T-helper 17 cell (primary cell): ENCODE measurements around the gene ACOXL. TPM values are rescaled to one million over a fixed set of nuclear protein-coding genes. Genes with fewer than 3 reads are reported as not detected.

Experiments used
- ATAC-seq: fragments of 150-1000 bp; cut with Tn5 transposase; 2 replicates; pipeline ENCODE4 v1.10.0; 2021; ENCODE audit warnings: mild to moderate bottlenecking, moderate library complexity
- DNase-seq, 3 donors: peaks; one replicate each; pipeline versions ENCODE4 v3.0.0 to v3.0.0-alpha.2; 2020 to 2021
- H3K9me3 ChIP-seq: one replicate; pipeline ENCODE4 v1.7.0; 2013; ENCODE audit warnings: low read length, mild to moderate bottlenecking; ENCODE audit not compliant: control insufficient read depth, poor library complexity, severe bottlenecking
- H3K27ac Mint-ChIP-seq: one replicate; pipeline ENCODE4 v1.8.0; 2022; ENCODE audit warnings: mild to moderate bottlenecking, moderate library complexity, mixed read lengths
- H3K27me3 Mint-ChIP-seq: one replicate; pipeline ENCODE4 v1.8.0; 2022; ENCODE audit warnings: mixed read lengths
- H3K36me3 Mint-ChIP-seq: one replicate; pipeline ENCODE4 v1.8.0; 2022; ENCODE audit warnings: low read depth, mixed read lengths
- H3K4me1 Mint-ChIP-seq: one replicate; pipeline ENCODE4 v1.8.0; 2022; ENCODE audit warnings: mild to moderate bottlenecking, mixed read lengths
- H3K4me3 Mint-ChIP-seq: one replicate; pipeline ENCODE4 v1.8.0; 2022; ENCODE audit warnings: mild to moderate bottlenecking, moderate library complexity, mixed read lengths
- total RNA-seq, 4 donors: library from RNA in 2 of 4; stranded (reverse) in 2 of 4; gene quantifications; one replicate each; pipeline ENCODE4 v1.2.3 and lab custom pipeline; 2022 to 2026

The ACOXL gene
- total RNA-seq, 2 donors from 2014 or later = not detected

- ATAC-seq (no peak), DNase-seq (no peak)
- Mint-ChIP-seq H3K36me3 (peaks cover 2% of the 10 kb centered on the region), H3K4me1 (no peaks in the 10 kb centered on the region), H3K4me3 (no peak overlapping the region), H3K27ac (no peak overlapping the region), H3K27me3 (peaks cover 10% of the 10 kb centered on the region)
- peaks cover 3% of the 10 kb centered on the region for H3K9me3 ChIP-seq
Observed at GRCh38 chr2:110906613-110907298, 174.4 kb downstream of the ACOXL start.

DNA sequence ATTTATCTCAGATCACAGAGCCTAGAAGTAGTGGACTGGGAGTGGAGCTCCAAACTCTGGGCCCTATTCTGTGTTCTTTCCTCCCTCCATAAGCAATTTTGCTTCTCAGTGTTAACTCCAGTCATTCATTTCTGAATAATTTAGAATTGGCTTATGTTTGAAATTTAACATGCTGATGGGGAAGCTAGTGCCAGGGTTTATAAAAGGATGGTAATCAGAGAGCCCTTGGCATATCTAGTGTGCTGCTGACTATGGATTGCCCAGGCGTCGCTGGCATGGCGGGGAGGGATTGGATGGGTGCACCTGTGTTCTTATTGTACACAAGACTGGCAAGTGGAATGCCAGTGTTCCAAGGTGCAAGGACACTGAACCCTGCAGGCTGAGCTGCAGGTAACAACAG is 177.1 kb downstream of the ACOXL start:
- Mint-ChIP-seq H3K27me3 (no peaks in the 10 kb centered on the region), H3K27ac (no peak overlapping the region), H3K4me3 (no peak overlapping the region), H3K4me1 (no peaks in the 10 kb centered on the region), H3K36me3 (no peaks in the 10 kb centered on the region)
- DNase-seq = no peak
- peaks cover 3% of the 10 kb centered on the region for H3K9me3 ChIP-seq
- no peak for ATAC-seq

DNA sequence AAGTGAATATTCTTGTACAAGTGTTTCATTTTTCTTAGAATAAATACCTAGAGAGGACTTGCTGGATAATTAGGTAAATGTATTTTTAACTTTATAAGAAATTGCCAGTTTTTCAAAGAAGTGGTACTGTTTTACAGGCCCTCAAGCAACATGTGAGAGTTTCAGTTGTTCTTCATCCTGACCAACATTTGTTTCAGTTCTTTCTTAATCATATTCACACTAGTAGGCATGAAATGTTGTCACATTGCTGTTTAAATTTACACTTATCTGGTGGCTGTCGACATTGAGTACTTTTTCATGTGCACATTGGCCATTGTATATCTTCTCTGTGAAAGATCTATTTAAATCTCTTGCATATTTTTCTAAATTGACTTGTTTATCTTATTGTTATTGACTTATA is 178.1 kb downstream of the ACOXL start:
- H3K9me3 ChIP-seq = peaks cover 3% of the 10 kb centered on the region
- no peaks in the 10 kb centered on the region for H3K27me3 Mint-ChIP-seq
- H3K4me3 Mint-ChIP-seq = no peak overlapping the region
- no peaks in the 10 kb centered on the region for H3K4me1 Mint-ChIP-seq
- DNase-seq = no peak
- no peaks in the 10 kb centered on the region for H3K36me3 Mint-ChIP-seq
- H3K27ac Mint-ChIP-seq = no peak overlapping the region
- ATAC-seq = no peak

GRCh38 chr2:110919738-110920137 is 187.4 kb downstream of the ACOXL start:
- no peaks in the 10 kb centered on the region for H3K9me3 ChIP-seq
- Mint-ChIP-seq H3K36me3 (no peaks in the 10 kb centered on the region), H3K27ac (no peak overlapping the region), H3K4me1 (no peaks in the 10 kb centered on the region), H3K27me3 (peaks cover 34% of the 10 kb centered on the region), H3K4me3 (no peak overlapping the region)
- DNase-seq (no peak), ATAC-seq (no peak)

DNA sequence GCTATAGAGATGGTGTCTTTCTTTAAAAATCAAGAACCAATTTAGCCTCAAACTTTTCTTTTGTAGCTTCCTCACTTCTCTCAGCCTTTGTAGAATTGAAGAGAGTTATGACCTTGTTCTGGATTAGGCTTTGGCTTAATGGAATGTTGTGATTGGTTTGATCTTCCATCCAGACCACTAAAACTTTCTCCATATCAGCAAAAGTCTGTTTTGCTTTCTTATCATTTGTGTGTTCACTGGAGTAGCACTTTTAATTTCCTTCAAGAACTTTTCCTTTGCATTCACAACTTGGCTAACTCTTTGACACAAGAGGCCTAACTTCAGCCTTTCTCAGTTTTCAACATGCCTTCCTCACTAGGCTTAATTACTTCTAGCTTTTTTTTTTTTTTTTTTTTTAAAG is 193.1 kb downstream of the ACOXL start:
- Mint-ChIP-seq H3K27ac (no peak overlapping the region), H3K4me3 (no peak overlapping the region), H3K27me3 (peaks cover 12% of the 10 kb centered on the region), H3K36me3 (no peaks in the 10 kb centered on the region), H3K4me1 (no peaks in the 10 kb centered on the region)
- ATAC-seq (no peak), DNase-seq (no peak)
- H3K9me3 ChIP-seq = no peaks in the 10 kb centered on the region

- Mint-ChIP-seq H3K27ac (no peak overlapping the region), H3K36me3 (no peaks in the 10 kb centered on the region), H3K27me3 (peaks cover 5% of the 10 kb centered on the region), H3K4me1 (no peaks in the 10 kb centered on the region), H3K4me3 (no peak overlapping the region)
- ATAC-seq = no peak
- no peak for DNase-seq
- H3K9me3 ChIP-seq = no peaks in the 10 kb centered on the region
Observed at GRCh38 chr2:110927526-110927925, 195.2 kb downstream of the ACOXL start.

DNA sequence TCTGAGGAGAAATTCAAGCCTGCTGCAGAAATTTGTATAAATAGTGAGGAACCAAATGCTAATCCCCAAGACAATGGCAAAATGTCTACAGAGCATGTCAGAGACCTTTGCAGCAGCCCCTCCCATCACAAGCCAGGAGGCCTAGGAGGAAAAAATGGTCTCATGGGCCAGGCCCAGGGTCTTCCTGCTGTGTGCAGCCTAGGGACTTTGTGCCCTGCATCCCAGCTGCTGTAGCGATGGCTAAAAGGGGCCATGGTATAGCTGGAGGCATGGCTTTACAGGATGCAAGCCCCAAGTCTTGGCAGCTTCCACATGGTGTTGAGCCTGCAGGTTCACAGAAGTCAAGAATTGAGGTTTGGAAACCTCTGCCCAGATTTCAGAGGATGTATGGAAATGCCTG is 197.2 kb downstream of the ACOXL start:
- H3K4me1 Mint-ChIP-seq = no peaks in the 10 kb centered on the region
- no peaks in the 10 kb centered on the region for H3K36me3 Mint-ChIP-seq
- no peak overlapping the region for H3K4me3 Mint-ChIP-seq
- no peaks in the 10 kb centered on the region for H3K27me3 Mint-ChIP-seq
- H3K9me3 ChIP-seq = no peaks in the 10 kb centered on the region
- DNase-seq = no peak
- ATAC-seq = no peak
- no peak overlapping the region for H3K27ac Mint-ChIP-seq

DNA sequence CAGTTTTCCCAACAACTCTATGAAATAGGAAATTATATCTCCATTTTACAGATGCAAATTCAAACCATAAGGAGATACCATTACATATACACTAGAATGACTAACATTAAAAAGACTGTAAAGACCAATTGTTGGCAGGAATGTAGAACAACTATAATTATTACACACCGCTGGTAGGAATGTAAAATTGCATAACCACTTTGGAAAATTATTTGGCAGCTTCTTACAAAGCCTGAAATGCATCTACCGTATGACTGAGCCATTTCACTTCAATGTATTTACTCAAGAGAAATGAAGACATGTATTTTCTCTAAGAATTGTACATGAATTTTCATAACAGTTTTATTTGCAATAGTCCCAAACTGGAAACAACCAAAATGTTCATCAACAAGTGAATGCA is 199.3 kb downstream of the ACOXL start:
- DNase-seq (no peak), ATAC-seq (no peak)
- no peak overlapping the region for H3K4me3 Mint-ChIP-seq
- no peaks in the 10 kb centered on the region for H3K9me3 ChIP-seq
- no peaks in the 10 kb centered on the region for H3K36me3 Mint-ChIP-seq
- H3K27me3 Mint-ChIP-seq = peaks cover 5% of the 10 kb centered on the region
- no peak overlapping the region for H3K27ac Mint-ChIP-seq
- no peaks in the 10 kb centered on the region for H3K4me1 Mint-ChIP-seq

DNA sequence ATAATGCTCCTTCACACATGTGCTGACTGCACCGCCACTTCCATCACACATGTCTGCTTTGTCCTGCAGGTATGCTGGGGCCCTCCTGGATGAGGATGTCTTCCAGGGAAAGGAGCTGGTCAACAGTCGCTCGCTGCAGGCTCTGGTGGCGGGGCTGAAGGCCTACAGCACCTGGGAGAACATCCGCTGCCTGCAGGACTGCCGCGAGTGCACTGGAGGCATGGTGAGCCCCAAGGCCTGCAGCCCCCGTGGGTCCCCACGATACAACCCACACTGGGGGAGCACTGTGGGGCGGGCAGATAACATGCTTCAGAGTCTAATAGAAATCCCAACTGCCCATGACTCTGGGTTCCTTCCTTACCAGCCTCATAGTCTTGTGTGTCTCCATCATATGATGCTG is 201.0 kb downstream of the ACOXL start:
- DNase-seq (no peak), ATAC-seq (no peak)
- Mint-ChIP-seq H3K36me3 (no peaks in the 10 kb centered on the region), H3K27me3 (peaks cover 10% of the 10 kb centered on the region), H3K27ac (no peak overlapping the region), H3K4me1 (no peaks in the 10 kb centered on the region), H3K4me3 (no peak overlapping the region)
- H3K9me3 ChIP-seq = no peaks in the 10 kb centered on the region

- Mint-ChIP-seq H3K36me3 (no peaks in the 10 kb centered on the region), H3K4me3 (no peak overlapping the region)
- ATAC-seq = no peak
Observed at GRCh38 chr2:110934948-110935347, 202.6 kb downstream of the ACOXL start.

DNA sequence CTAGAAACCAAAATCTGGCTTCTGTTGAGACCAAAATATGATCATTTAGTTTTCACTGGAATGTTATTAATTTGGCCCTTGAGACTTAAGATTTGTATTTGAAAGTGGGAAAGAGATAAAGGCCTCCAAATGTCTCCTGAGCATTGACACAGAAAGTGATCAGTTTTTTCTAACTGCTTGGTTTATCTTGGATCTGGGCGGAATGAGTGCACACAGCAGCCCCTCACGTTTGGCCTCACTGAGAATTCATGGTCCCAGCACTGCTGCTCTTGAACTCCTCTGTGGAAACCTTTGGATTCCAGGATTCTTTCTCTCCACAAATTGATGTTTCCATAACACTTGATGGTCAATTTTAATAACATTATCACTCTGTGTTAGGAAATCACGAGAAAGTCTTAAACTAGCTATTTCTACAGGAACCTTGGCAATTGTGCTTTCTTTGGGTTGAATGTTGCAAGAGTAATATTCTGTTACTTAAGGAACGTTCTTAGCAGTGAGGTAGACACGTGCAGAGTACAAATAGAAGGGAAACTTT is 208.1 kb downstream of the ACOXL start:
- Mint-ChIP-seq H3K27me3 (peaks cover 10% of the 10 kb centered on the region), H3K36me3 (no peaks in the 10 kb centered on the region)
- DNase-seq = no peak

More at GRCh38 chr2:110934948-110935347, 202.6 kb downstream of the ACOXL start:
- no peaks in the 10 kb centered on the region for H3K9me3 ChIP-seq
- Mint-ChIP-seq H3K4me1 (no peaks in the 10 kb centered on the region), H3K27ac (no peak overlapping the region), H3K27me3 (peaks cover 10% of the 10 kb centered on the region)
- DNase-seq = no peak

DNA sequence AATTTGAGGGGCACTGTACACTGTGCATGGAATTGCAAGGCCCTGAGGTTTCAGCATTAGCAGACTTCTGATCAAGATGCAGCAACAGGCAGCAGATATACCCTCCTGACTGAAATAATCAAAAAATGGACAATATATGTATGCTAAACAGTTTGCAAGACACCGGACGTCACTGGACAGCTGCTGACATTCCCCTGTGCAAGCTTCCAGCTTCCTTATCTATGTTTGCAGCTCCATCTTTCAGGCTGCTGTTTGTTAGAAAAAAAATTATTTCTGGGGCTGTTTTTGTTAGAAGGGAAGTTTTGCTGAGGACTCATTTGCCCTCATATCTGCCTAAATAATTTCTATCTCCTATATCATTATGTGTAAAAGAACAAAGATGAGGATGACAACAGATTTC is 208.9 kb downstream of the ACOXL start:
- H3K27ac Mint-ChIP-seq = no peak overlapping the region
- H3K4me3 Mint-ChIP-seq = no peak overlapping the region
- no peaks in the 10 kb centered on the region for H3K36me3 Mint-ChIP-seq
- peaks cover 2% of the 10 kb centered on the region for H3K4me1 Mint-ChIP-seq
- H3K27me3 Mint-ChIP-seq = peaks cover 9% of the 10 kb centered on the region
- H3K9me3 ChIP-seq = no peaks in the 10 kb centered on the region
- DNase-seq = no peak
- no peak for ATAC-seq

More for the DNA sequence above, 208.1 kb downstream of the ACOXL start:
- Mint-ChIP-seq H3K4me3 (no peak overlapping the region), H3K4me1 (peaks cover 2% of the 10 kb centered on the region), H3K27ac (no peak overlapping the region)
- no peak for ATAC-seq
- H3K9me3 ChIP-seq = no peaks in the 10 kb centered on the region

- ATAC-seq (no peak), DNase-seq (no peak)
- Mint-ChIP-seq H3K4me3 (no peak overlapping the region), H3K36me3 (no peaks in the 10 kb centered on the region), H3K27ac (no peak overlapping the region), H3K4me1 (peaks cover 2% of the 10 kb centered on the region), H3K27me3 (no peaks in the 10 kb centered on the region)
- no peaks in the 10 kb centered on the region for H3K9me3 ChIP-seq
Observed at GRCh38 chr2:110943070-110943634, 210.8 kb downstream of the ACOXL start.

DNA sequence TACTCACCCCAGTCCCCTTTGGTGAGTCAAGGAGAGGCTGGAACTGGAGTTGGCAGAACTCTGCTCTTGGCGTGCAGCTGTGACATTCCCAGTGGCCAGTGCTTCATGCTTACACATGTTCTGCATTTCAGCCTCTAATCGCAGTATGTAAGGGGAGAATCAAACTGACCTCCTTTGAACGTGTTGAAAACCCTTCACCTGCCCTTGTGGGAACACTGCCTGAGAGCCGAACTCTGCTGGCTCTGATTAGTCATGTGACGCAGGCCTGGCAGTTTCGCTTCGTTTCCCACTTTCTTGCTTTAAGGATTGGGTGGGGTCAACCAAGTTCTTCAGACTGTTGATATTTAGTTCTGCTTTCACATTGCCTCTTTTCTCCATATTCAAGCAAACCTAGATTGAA is 214.5 kb downstream of the ACOXL start:
- DNase-seq (no peak), ATAC-seq (no peak)
- H3K4me1 Mint-ChIP-seq = peaks cover under 1% of the 10 kb centered on the region
- H3K27me3 Mint-ChIP-seq = no peaks in the 10 kb centered on the region
- no peak overlapping the region for H3K27ac Mint-ChIP-seq
- no peaks in the 10 kb centered on the region for H3K36me3 Mint-ChIP-seq
- H3K4me3 Mint-ChIP-seq = no peak overlapping the region
- H3K9me3 ChIP-seq = no peaks in the 10 kb centered on the region
